ENCODE measurements around the gene MLYCD.

DNA sequence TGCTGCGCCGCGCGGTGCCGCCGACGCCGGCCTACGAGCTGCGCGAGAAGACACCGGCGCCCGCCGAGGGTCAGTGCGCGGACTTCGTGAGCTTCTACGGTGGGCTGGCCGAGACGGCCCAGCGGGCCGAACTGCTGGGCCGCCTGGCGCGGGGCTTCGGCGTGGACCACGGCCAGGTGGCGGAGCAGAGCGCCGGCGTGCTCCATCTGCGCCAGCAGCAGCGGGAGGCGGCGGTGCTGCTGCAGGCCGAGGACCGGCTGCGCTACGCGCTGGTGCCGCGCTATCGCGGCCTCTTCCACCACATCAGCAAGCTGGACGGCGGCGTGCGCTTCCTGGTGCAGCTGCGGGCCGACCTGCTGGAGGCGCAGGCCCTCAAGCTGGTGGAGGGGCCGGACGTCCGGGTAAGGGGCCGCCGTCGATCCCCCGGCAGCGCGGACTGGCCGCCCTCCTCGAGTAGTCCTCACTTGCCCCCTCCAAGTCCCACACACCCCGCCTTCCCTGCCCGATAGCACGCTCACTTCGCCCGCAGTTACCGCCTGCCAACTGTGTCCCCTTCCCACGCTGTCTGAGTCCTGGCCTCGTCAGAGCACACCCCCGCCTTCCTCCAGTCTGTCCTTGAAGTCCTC is 470 bp downstream of the MLYCD start:
- TF ChIP-seq POLR2AphosphoS5 (IDR thresholded peaks at IDR 0.05) (no peak), EZH2 (IDR thresholded peaks at IDR 0.05; ENCODE audit: borderline replicate concordance, insufficient read depth, low read length, poor library complexity, severe bottlenecking) (no peak)
- TF ChIP-seq, protein P1, sequence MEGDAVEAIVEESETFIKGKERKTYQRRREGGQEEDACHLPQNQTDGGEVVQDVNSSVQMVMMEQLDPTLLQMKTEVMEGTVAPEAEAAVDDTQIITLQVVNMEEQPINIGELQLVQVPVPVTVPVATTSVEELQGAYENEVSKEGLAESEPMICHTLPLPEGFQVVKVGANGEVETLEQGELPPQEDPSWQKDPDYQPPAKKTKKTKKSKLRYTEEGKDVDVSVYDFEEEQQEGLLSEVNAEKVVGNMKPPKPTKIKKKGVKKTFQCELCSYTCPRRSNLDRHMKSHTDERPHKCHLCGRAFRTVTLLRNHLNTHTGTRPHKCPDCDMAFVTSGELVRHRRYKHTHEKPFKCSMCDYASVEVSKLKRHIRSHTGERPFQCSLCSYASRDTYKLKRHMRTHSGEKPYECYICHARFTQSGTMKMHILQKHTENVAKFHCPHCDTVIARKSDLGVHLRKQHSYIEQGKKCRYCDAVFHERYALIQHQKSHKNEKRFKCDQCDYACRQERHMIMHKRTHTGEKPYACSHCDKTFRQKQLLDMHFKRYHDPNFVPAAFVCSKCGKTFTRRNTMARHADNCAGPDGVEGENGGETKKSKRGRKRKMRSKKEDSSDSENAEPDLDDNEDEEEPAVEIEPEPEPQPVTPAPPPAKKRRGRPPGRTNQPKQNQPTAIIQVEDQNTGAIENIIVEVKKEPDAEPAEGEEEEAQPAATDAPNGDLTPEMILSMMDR (IDR thresholded peaks at IDR 0.05; ENCODE audit: poor library complexity, severe bottlenecking): peak; percentile 5

All from neural cell (in vitro differentiated cells).